PC-9 (cell line): ENCODE measurements around the gene EPB41L4B.

Source experiments
- EZH2 ChIP-seq: fragments of 200-600 bp; sonication (generic); IDR thresholded peaks from 2 replicates; pipeline ENCODE4 v1.8.0; 2017; ENCODE audit warnings: antibody characterized with exemption, low read depth
- TF ChIP-seq, protein P1 (sequence below): fragments of 200-600 bp; sonication (generic); conservative IDR thresholded peaks from 2 replicates; pipeline ENCODE4 v1.6.1; 2017; ENCODE audit warnings: mixed run types, antibody characterized with exemption, mild to moderate bottlenecking, moderate library complexity

DNA sequence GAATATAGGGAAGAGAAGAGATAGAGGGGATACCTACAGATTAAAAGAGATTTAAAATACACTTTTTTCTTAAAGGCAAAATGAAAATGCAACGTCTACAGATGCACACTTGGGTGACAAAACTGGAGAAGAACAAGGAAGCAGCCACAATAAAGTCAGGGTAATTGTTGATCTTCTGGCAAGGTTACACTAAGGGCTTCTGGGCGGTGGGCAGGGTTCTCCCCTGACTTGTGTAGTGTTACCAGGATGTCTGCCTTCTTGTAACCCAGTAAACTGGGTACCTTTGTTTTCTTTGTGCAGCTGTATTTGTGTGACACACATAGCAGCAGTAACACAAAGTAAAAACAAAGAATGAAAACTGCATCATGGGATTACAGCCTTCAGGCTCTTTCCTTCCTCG, 37.8 kb downstream of the EPB41L4B start:
- TF ChIP-seq, protein P1, sequence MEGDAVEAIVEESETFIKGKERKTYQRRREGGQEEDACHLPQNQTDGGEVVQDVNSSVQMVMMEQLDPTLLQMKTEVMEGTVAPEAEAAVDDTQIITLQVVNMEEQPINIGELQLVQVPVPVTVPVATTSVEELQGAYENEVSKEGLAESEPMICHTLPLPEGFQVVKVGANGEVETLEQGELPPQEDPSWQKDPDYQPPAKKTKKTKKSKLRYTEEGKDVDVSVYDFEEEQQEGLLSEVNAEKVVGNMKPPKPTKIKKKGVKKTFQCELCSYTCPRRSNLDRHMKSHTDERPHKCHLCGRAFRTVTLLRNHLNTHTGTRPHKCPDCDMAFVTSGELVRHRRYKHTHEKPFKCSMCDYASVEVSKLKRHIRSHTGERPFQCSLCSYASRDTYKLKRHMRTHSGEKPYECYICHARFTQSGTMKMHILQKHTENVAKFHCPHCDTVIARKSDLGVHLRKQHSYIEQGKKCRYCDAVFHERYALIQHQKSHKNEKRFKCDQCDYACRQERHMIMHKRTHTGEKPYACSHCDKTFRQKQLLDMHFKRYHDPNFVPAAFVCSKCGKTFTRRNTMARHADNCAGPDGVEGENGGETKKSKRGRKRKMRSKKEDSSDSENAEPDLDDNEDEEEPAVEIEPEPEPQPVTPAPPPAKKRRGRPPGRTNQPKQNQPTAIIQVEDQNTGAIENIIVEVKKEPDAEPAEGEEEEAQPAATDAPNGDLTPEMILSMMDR = no peak
- no peak for TF ChIP-seq EZH2
